ENCODE results near the gene GNG2.

GNG2 gene

GRCh38 chr14:51860164-51860824 is at the start of gene GNG2:
TSS of gene GNG2 (plus strand) at chr14:51860612. CDS start at chr14:51950679, 90,067 bp downstream.
- peak; percentile 90 for DNase-seq

- no peak for DNase-seq
Measured at GRCh38 chr14:51811706-51812105, 48.7 kb upstream of the GNG2 start.

- DNase-seq: no peak
Measured at GRCh38 chr14:51816031-51816430, 44.4 kb upstream of the GNG2 start.

- DNase-seq: no peak
Measured at GRCh38 chr14:51817326-51817725, 43.1 kb upstream of the GNG2 start.

- DNase-seq: no peak
Measured at GRCh38 chr14:51818748-51819380, 41.5 kb upstream of the GNG2 start.

- peak; percentile 58 for DNase-seq
Measured at GRCh38 chr14:51821822-51822221, 38.6 kb upstream of the GNG2 start.

- DNase-seq: no peak
Measured at GRCh38 chr14:51822499-51822898, 37.9 kb upstream of the GNG2 start.

GRCh38 chr14:51823706-51824105 is 36.7 kb upstream of the GNG2 start:
- peak; percentile 76 for DNase-seq

GRCh38 chr14:51824191-51824590 is 36.2 kb upstream of the GNG2 start:
- DNase-seq: no peak

GRCh38 chr14:51825926-51826325 is 34.5 kb upstream of the GNG2 start:
- no peak for DNase-seq

- peak; percentile 61 for DNase-seq
Measured at GRCh38 chr14:51828017-51828797, 32.2 kb upstream of the GNG2 start.

- DNase-seq: no peak
Measured at GRCh38 chr14:51834240-51834639, 26.2 kb upstream of the GNG2 start.

GRCh38 chr14:51836417-51836816 is 24.0 kb upstream of the GNG2 start:
- no peak for DNase-seq

- no peak for DNase-seq
Measured at GRCh38 chr14:51844081-51844881, 16.1 kb upstream of the GNG2 start.

GRCh38 chr14:51845811-51846210 is 14.6 kb upstream of the GNG2 start:
- peak; percentile 34 for DNase-seq

- DNase-seq: no peak
Measured at GRCh38 chr14:51846631-51847488, 13.6 kb upstream of the GNG2 start.

GRCh38 chr14:51847489-51847796 is 13.0 kb upstream of the GNG2 start:
- DNase-seq: no peak

- no peak for DNase-seq
Measured at GRCh38 chr14:51848120-51848519, 12.3 kb upstream of the GNG2 start.

- peak; percentile 35 for DNase-seq
Measured at GRCh38 chr14:51849097-51849496, 11.3 kb upstream of the GNG2 start.

- no peak for DNase-seq
Measured at GRCh38 chr14:51850651-51851050, 9.8 kb upstream of the GNG2 start.

GRCh38 chr14:51852541-51852940 is 7.9 kb upstream of the GNG2 start:
- DNase-seq: peak; percentile 72

GRCh38 chr14:51855234-51855633 is 5.2 kb upstream of the GNG2 start:
- DNase-seq: peak; percentile 64

Measured in HCEC 1CT (cell line).